Peyer's patch (tissue), 4 donors: ENCODE measurements around the gene AQP9. TPM values are rescaled to one million over a fixed set of nuclear protein-coding genes. Genes with fewer than 3 reads are reported as not detected.

Source experiments
- DNase-seq, 3 donors: peaks; one replicate each; pipeline ENCODE4 v3.0.0-alpha.2; 2017 to 2019
- H3K27ac ChIP-seq, 4 donors: fragments of 200-600 bp; sonication (generic); one replicate each; pipeline ENCODE4 v1.5.1; 2016 to 2019
- H3K27me3 ChIP-seq, 2 donors: fragments of 200-600 bp; sonication (generic); one replicate each; pipeline ENCODE4 v1.5.1; 2019
- H3K36me3 ChIP-seq, 3 donors: fragments of 200-600 bp; sonication (generic); one replicate each; pipeline ENCODE4 v1.5.1; 2016 to 2019
- H3K4me1 ChIP-seq, 4 donors: fragments of 200-600 bp; sonication (generic); one replicate each; pipeline ENCODE4 v1.5.1; 2016 to 2019
- H3K4me3 ChIP-seq, 4 donors: fragments of 200-600 bp; sonication (generic); 1 replicate in 3 of 4; 2 replicates in 1 of 4; pipeline ENCODE4 v1.5.1; 2016 to 2019; ENCODE audit warnings: mild to moderate bottlenecking in 1 of 4
- H3K9me3 ChIP-seq, 4 donors: fragments of 200-600 bp; sonication (generic); one replicate each; pipeline ENCODE4 v1.5.1; 2016 to 2019; ENCODE audit warnings: mild to moderate bottlenecking in 1 of 4
- CTCF ChIP-seq, 6 experiments: fragments of 450-650 bp in 4 of 6; fragments of 200-600 bp in 2 of 6; sonication (generic) in 1 of 6; IDR thresholded peaks; one replicate each; pipeline ENCODE4 v1.5.1; 2017 to 2019; ENCODE audit warnings: antibody characterized with exemption in 6 of 6, mild to moderate bottlenecking in 3 of 6, moderate library complexity in 1 of 6
- POLR2A ChIP-seq, 2 donors: fragments of 450-650 bp; IDR thresholded peaks; one replicate each; pipeline ENCODE4 v1.5.1; 2017; ENCODE audit warnings: antibody characterized with exemption in 2 of 2, mild to moderate bottlenecking in 2 of 2, moderate library complexity in 2 of 2
- total RNA-seq, 4 donors: library from RNA; depleted of rRNA; stranded (reverse); fragments of >200 nt; gene quantifications; one replicate each; pipeline ENCODE4 v1.1.0, GENCODE V29; 2016

AQP9 gene
- total RNA-seq: 1 to 10 TPM in 1 of 4 donors, not detected in 3; 5.8 TPM

GRCh38 chr15:58138106-58138505 is at the start of gene AQP9:
TSS of gene AQP9 (plus strand) at chr15:58138381. CDS start at chr15:58138566, 185 bp downstream.
- Histone ChIP-seq H3K4me1 (no peaks in the 10 kb centered on the region), H3K4me3 (no peak within 1 kb of the TSS), H3K27ac (no peak within 1 kb of the TSS), H3K27me3 (no peaks in the 10 kb centered on the region), H3K9me3 (no peaks in the 10 kb centered on the region), H3K36me3 (no peaks in the 10 kb centered on the region)
- DNase-seq: no peak
- TF ChIP-seq CTCF (IDR thresholded peaks at IDR 0.05): no peak
- TF ChIP-seq POLR2A (IDR thresholded peaks at IDR 0.05): no peak

GRCh38 chr15:58095415-58095814 is 42.8 kb upstream of the AQP9 start:
- Histone ChIP-seq H3K36me3 (no peaks in the 10 kb centered on the region), H3K4me1 (no peaks in the 10 kb centered on the region), H3K27ac (no peak overlapping the region), H3K4me3 (no peak overlapping the region), H3K9me3 (no peaks in the 10 kb centered on the region), H3K27me3 (no peaks in the 10 kb centered on the region)
- no peak for DNase-seq
- TF ChIP-seq CTCF (IDR thresholded peaks at IDR 0.05): no peak
- no peak for TF ChIP-seq POLR2A (IDR thresholded peaks at IDR 0.05)

GRCh38 chr15:58096529-58097084 is 41.6 kb upstream of the AQP9 start:
- no peak for TF ChIP-seq CTCF (IDR thresholded peaks at IDR 0.05)
- TF ChIP-seq POLR2A (IDR thresholded peaks at IDR 0.05): no peak
- no peaks in the 10 kb centered on the region for H3K36me3 ChIP-seq
- H3K27ac ChIP-seq: no peak overlapping the region
- no peak overlapping the region for H3K4me3 ChIP-seq
- H3K4me1 ChIP-seq: no peaks in the 10 kb centered on the region
- no peaks in the 10 kb centered on the region for H3K27me3 ChIP-seq
- H3K9me3 ChIP-seq: no peaks in the 10 kb centered on the region
- no peak for DNase-seq

- Histone ChIP-seq H3K9me3 (no peaks in the 10 kb centered on the region), H3K27me3 (no peaks in the 10 kb centered on the region), H3K27ac (no peak overlapping the region), H3K4me1 (no peaks in the 10 kb centered on the region), H3K36me3 (no peaks in the 10 kb centered on the region), H3K4me3 (no peak overlapping the region)
- no peak for TF ChIP-seq POLR2A (IDR thresholded peaks at IDR 0.05)
- no peak for TF ChIP-seq CTCF (IDR thresholded peaks at IDR 0.05)
- DNase-seq: no peak
These were observed 34.7 kb upstream of the AQP9 start for GRCh38 chr15:58103482-58103881.

- Histone ChIP-seq H3K27me3 (no peaks in the 10 kb centered on the region), H3K27ac (no peak overlapping the region), H3K9me3 (no peaks in the 10 kb centered on the region), H3K36me3 (no peaks in the 10 kb centered on the region), H3K4me1 (no peaks in the 10 kb centered on the region), H3K4me3 (no peak overlapping the region)
- TF ChIP-seq CTCF (IDR thresholded peaks at IDR 0.05) (no peak), POLR2A (IDR thresholded peaks at IDR 0.05) (no peak)
- DNase-seq: no peak
These were observed 30.1 kb upstream of the AQP9 start for GRCh38 chr15:58108117-58108516.

- no peaks in the 10 kb centered on the region for H3K36me3 ChIP-seq
- no peak overlapping the region for H3K27ac ChIP-seq
- no peak for TF ChIP-seq CTCF (IDR thresholded peaks at IDR 0.05)
- no peak for TF ChIP-seq POLR2A (IDR thresholded peaks at IDR 0.05)
- H3K27me3 ChIP-seq: no peaks in the 10 kb centered on the region
- no peaks in the 10 kb centered on the region for H3K4me1 ChIP-seq
- H3K9me3 ChIP-seq: no peaks in the 10 kb centered on the region
- DNase-seq: no peak
- no peak overlapping the region for H3K4me3 ChIP-seq
These were observed 28.8 kb upstream of the AQP9 start for GRCh38 chr15:58109419-58109818.
